HG02884 (cell line): ENCODE measurements around the gene ENHO.
"Not testable (repeated sequence)": the region's sequence is repeated elsewhere in the genome, so short reads cannot be mapped to it uniquely, and the experiment has no call there.

Source experiments
- ATAC-seq: cut with Tn5 transposase; IDR thresholded peaks from one replicate; pipeline ENCODE4 v1.9.1; 2021; ENCODE audit warnings: mild to moderate bottlenecking, moderate library complexity; ENCODE audit not compliant: unreplicated experiment

ENHO gene

GRCh38 chr9:34532041-34532440, 9.3 kb upstream of the ENHO start:
- ATAC-seq, result not testable (repeated sequence)

- no peak for ATAC-seq
These were observed 3.2 kb upstream of the ENHO start for GRCh38 chr9:34526026-34526425.

- no peak for ATAC-seq
These were observed 1.6 kb upstream of the ENHO start for GRCh38 chr9:34524349-34524748.

- ATAC-seq, result no peak
These were observed 501 bp downstream of the ENHO start for GRCh38 chr9:34522091-34522887.

- ATAC-seq, result no peak
These were observed 1.3 kb downstream of the ENHO start for GRCh38 chr9:34521406-34522045.

- ATAC-seq, result no peak
These were observed 2.0 kb downstream of the ENHO start for GRCh38 chr9:34520505-34521385.

- ATAC-seq, result no peak
These were observed 2.7 kb downstream of the ENHO start for GRCh38 chr9:34520096-34520495.

- ATAC-seq, result no peak
These were observed 3.3 kb downstream of the ENHO start for GRCh38 chr9:34519321-34520020.

- ATAC-seq, result no peak
These were observed 3.9 kb downstream of the ENHO start for GRCh38 chr9:34518896-34519295.

GRCh38 chr9:34518110-34518616, 4.6 kb downstream of the ENHO start:
- ATAC-seq, result no peak

GRCh38 chr9:34517185-34517584, 5.6 kb downstream of the ENHO start:
- no peak for ATAC-seq

GRCh38 chr9:34515959-34516358, 6.8 kb downstream of the ENHO start:
- ATAC-seq, result no peak

GRCh38 chr9:34514816-34515215, 8.0 kb downstream of the ENHO start:
- no peak for ATAC-seq

GRCh38 chr9:34514401-34514800, 8.4 kb downstream of the ENHO start:
- ATAC-seq, result no peak

GRCh38 chr9:34513567-34514214, 9.1 kb downstream of the ENHO start:
- no peak for ATAC-seq

- no peak for ATAC-seq
These were observed 10.4 kb downstream of the ENHO start for GRCh38 chr9:34512131-34513078.

GRCh38 chr9:34510497-34511468, 12.0 kb downstream of the ENHO start:
- ATAC-seq, result no peak

- no peak for ATAC-seq
These were observed 13.8 kb downstream of the ENHO start for GRCh38 chr9:34508951-34509350.
